Measurements from ENCODE around the gene EMP1. TPM values are rescaled to one million over a fixed set of nuclear protein-coding genes. Genes with fewer than 3 reads are reported as not detected.

The EMP1 gene
- total and polyA plus RNA-seq, 2 of the 8 experiments (the other 6 are each of a cell fraction or from before 2014, with no cell fraction given): 0.17 to 0.65 TPM

DNA sequence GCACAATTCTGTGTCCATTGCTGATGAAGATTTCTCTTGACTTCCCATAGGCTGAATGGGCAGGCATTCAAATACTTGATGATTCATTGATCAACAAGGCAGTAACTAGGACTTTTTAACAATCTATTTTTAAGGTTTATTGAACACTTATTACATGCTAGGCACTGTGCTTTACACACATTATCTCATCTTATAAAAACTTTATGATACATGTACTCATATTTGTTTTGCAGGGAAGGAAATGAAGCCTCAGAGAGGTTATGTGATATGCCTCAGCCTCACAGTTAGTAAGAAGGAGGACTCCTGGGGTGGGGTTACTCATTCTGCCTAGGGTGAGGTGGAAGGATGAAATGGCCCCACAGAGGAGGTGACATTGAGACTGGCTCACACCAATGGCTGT, 12.9 kb upstream of the EMP1 start (continued):
- TF ChIP-seq, protein P1, sequence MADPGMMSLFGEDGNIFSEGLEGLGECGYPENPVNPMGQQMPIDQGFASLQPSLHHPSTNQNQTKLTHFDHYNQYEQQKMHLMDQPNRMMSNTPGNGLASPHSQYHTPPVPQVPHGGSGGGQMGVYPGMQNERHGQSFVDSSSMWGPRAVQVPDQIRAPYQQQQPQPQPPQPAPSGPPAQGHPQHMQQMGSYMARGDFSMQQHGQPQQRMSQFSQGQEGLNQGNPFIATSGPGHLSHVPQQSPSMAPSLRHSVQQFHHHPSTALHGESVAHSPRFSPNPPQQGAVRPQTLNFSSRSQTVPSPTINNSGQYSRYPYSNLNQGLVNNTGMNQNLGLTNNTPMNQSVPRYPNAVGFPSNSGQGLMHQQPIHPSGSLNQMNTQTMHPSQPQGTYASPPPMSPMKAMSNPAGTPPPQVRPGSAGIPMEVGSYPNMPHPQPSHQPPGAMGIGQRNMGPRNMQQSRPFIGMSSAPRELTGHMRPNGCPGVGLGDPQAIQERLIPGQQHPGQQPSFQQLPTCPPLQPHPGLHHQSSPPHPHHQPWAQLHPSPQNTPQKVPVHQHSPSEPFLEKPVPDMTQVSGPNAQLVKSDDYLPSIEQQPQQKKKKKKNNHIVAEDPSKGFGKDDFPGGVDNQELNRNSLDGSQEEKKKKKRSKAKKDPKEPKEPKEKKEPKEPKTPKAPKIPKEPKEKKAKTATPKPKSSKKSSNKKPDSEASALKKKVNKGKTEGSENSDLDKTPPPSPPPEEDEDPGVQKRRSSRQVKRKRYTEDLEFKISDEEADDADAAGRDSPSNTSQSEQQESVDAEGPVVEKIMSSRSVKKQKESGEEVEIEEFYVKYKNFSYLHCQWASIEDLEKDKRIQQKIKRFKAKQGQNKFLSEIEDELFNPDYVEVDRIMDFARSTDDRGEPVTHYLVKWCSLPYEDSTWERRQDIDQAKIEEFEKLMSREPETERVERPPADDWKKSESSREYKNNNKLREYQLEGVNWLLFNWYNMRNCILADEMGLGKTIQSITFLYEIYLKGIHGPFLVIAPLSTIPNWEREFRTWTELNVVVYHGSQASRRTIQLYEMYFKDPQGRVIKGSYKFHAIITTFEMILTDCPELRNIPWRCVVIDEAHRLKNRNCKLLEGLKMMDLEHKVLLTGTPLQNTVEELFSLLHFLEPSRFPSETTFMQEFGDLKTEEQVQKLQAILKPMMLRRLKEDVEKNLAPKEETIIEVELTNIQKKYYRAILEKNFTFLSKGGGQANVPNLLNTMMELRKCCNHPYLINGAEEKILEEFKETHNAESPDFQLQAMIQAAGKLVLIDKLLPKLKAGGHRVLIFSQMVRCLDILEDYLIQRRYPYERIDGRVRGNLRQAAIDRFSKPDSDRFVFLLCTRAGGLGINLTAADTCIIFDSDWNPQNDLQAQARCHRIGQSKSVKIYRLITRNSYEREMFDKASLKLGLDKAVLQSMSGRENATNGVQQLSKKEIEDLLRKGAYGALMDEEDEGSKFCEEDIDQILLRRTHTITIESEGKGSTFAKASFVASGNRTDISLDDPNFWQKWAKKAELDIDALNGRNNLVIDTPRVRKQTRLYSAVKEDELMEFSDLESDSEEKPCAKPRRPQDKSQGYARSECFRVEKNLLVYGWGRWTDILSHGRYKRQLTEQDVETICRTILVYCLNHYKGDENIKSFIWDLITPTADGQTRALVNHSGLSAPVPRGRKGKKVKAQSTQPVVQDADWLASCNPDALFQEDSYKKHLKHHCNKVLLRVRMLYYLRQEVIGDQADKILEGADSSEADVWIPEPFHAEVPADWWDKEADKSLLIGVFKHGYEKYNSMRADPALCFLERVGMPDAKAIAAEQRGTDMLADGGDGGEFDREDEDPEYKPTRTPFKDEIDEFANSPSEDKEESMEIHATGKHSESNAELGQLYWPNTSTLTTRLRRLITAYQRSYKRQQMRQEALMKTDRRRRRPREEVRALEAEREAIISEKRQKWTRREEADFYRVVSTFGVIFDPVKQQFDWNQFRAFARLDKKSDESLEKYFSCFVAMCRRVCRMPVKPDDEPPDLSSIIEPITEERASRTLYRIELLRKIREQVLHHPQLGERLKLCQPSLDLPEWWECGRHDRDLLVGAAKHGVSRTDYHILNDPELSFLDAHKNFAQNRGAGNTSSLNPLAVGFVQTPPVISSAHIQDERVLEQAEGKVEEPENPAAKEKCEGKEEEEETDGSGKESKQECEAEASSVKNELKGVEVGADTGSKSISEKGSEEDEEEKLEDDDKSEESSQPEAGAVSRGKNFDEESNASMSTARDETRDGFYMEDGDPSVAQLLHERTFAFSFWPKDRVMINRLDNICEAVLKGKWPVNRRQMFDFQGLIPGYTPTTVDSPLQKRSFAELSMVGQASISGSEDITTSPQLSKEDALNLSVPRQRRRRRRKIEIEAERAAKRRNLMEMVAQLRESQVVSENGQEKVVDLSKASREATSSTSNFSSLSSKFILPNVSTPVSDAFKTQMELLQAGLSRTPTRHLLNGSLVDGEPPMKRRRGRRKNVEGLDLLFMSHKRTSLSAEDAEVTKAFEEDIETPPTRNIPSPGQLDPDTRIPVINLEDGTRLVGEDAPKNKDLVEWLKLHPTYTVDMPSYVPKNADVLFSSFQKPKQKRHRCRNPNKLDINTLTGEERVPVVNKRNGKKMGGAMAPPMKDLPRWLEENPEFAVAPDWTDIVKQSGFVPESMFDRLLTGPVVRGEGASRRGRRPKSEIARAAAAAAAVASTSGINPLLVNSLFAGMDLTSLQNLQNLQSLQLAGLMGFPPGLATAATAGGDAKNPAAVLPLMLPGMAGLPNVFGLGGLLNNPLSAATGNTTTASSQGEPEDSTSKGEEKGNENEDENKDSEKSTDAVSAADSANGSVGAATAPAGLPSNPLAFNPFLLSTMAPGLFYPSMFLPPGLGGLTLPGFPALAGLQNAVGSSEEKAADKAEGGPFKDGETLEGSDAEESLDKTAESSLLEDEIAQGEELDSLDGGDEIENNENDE (IDR thresholded peaks at IDR 0.05; ENCODE audit: insufficient replicate concordance, low read length): no peak

Data from H1 (cell line).